ENCODE measurements around the gene CCDC85B. TPM values are rescaled to one million over a fixed set of nuclear protein-coding genes. Genes with fewer than 3 reads are reported as not detected.

Gene CCDC85B
- total RNA-seq, 4 donors from 2014 or later, result 16.0 to 34.3 (median 28.0) TPM

DNA sequence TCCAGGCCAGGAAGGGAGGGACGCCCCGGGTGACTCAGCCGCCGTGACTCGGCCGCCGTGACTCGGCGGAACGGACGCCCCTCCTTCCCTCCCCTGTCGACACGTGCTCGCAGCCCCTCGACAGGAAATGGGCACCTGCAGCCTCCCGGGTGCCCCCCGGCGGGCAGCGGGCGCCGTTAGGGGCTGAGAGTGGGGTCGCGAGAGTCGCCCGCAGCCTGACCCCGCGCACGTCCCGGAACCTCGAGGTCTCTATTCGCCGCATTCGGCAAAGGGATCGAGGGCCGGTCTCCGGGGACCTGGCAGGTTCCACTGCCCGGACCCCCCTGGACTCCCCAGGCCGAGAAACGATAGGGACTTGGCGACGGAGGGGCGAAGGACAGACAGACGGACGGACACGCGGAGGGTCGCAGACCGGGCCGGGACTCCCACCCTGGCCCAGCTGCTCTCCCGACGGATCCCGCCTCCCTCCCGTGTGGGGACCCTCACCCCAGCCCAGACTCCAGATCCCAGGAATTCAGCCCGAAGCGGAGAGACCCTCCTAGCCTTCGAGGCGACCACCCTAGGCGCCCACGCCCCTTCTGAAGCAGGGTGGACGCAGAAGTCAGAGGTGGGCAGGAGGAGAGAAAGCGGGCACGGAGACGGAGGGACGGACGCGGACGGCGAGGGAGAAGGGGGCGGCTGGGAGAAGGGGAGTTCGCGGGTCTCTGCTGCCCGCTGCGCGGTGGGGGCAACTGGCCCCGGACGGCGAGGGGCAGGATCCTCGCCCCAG is 9.1 kb downstream of the CCDC85B start:
- DNase-seq, result no peak
- intact Hi-C loops (cut with DNase I), result no loop called here

DNA sequence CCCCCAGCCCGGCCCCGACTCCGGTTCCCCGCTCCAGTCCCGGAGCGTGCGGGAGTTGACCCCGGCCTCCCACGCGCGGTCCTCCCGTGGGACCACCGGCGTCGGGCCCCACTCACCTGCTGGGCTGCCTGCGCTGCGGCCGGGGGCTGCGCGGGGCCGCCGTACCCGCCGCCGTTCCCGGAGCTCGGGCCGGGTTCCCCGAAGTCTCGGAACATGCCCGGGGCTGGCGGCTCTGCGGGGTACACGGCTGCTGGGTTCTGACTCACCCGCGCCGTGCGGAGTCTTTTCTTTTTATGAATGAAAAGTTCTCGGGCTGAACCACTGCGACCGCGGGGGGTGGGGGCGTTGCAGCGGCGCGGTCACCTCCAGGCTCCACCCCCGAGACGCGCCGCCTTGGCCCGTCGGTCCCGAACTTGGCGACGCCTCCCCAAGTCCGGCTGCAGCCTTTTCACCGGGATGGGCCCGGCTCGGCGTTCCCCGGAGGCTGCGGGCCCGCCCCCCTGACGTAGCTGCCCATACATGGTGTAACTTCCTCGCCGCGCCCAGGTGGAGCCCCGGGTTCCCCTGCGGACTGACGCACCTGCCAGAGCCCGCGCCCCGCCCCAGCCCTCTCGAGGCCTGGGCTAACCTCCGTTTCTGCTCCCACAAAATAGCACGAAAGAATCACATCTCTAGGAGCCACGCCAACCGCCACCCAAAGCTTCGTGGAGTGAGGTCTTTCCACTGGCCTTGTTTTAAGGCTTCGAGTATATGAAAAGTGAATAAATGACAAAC is 9.8 kb downstream of the CCDC85B start, which contains the start of gene FOSL1:
Gene FOSL1, minus strand, starts transcription at position 264 of the 774 bp plus-strand sequence. Its CDS starts 49 bp downstream, at position 215.
- intact Hi-C loops (cut with DNase I), result no loop called here
- H3K4me3 ChIP-seq, result peak within 1 kb of the TSS; percentile 73 to 89 (median 82)

More for the DNA sequence above, 9.1 kb downstream of the CCDC85B start:
- H3K4me1 ChIP-seq, result peaks cover 5 to 49% (median 7%) of the 10 kb centered on the region in 3 donors
- WGBS, 2 donors, result 0% methylated on average over 16 of the region's 78 CpGs; no CpG with 5 or more reads in 1 of the 2 donors
- no peak for TF ChIP-seq POLR2A (IDR thresholded peaks at IDR 0.05)
- TF ChIP-seq, protein P1, sequence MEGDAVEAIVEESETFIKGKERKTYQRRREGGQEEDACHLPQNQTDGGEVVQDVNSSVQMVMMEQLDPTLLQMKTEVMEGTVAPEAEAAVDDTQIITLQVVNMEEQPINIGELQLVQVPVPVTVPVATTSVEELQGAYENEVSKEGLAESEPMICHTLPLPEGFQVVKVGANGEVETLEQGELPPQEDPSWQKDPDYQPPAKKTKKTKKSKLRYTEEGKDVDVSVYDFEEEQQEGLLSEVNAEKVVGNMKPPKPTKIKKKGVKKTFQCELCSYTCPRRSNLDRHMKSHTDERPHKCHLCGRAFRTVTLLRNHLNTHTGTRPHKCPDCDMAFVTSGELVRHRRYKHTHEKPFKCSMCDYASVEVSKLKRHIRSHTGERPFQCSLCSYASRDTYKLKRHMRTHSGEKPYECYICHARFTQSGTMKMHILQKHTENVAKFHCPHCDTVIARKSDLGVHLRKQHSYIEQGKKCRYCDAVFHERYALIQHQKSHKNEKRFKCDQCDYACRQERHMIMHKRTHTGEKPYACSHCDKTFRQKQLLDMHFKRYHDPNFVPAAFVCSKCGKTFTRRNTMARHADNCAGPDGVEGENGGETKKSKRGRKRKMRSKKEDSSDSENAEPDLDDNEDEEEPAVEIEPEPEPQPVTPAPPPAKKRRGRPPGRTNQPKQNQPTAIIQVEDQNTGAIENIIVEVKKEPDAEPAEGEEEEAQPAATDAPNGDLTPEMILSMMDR (IDR thresholded peaks at IDR 0.05), result peak in 1 of 6 experiments; percentile 1
- peaks cover 0 to 12% (median 0%) of the 10 kb centered on the region in 3 donors for H3K36me3 ChIP-seq
- H3K4me3 ChIP-seq, result peak overlapping the region; percentile 73 to 89 (median 82)
- no peaks in the 10 kb centered on the region for H3K9me3 ChIP-seq
- peaks cover 0 to 11% (median 0%) of the 10 kb centered on the region in 4 donors for H3K27me3 ChIP-seq
- peak overlapping the region; percentile 86 to 98 (median 92) for H3K27ac ChIP-seq

DNA sequence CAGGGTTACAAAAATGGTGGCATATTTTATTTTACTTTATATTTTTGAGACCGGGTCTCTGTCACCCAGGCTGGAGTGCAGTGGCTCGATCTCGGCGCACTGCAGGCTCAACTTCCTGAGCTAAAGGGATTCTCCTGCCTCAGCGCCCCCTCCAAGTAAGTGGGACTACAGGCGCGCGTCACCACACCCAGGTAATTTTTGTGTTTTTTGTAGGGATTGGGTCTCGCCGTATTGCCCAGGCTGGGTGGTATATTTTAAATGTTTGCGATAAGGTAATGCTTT is 10.4 kb downstream of the CCDC85B start:
- Histone ChIP-seq H3K4me1 (peaks cover 5 to 46% (median 7%) of the 10 kb centered on the region in 3 donors), H3K9me3 (no peaks in the 10 kb centered on the region), H3K36me3 (no peaks in the 10 kb centered on the region), H3K27ac (peak overlapping the region; percentile 86 to 98 (median 92)), H3K27me3 (peaks cover 0 to 11% (median 0%) of the 10 kb centered on the region in 4 donors), H3K4me3 (peak overlapping the region in 3 of 4 donors; percentile 73 to 82 (median 81))
- intact Hi-C loops (cut with DNase I), result no loop called here
- TF ChIP-seq POLR2A (IDR thresholded peaks at IDR 0.05), result no peak
- TF ChIP-seq, protein P1 (IDR thresholded peaks at IDR 0.05), result no peak
- no peak for DNase-seq
- WGBS, 2 donors, result 63 to 71% methylated on average over 10 to 11 of the region's 11 CpGs

More for the DNA sequence above, 9.8 kb downstream of the CCDC85B start, which contains the start of gene FOSL1:
- peaks cover 5 to 46% (median 7%) of the 10 kb centered on the region in 3 donors for H3K4me1 ChIP-seq
- H3K27me3 ChIP-seq, result peaks cover 0 to 11% (median 0%) of the 10 kb centered on the region in 4 donors
- H3K27ac ChIP-seq, result peak within 1 kb of the TSS; percentile 86 to 98 (median 92)
- DNase-seq, result peak; percentile 57
- peaks cover 0 to 4% (median 0%) of the 10 kb centered on the region in 3 donors for H3K36me3 ChIP-seq
- peak in 3 of 4 donors; percentile 55 to 92 (median 89) for TF ChIP-seq POLR2A (IDR thresholded peaks at IDR 0.05)
- TF ChIP-seq, protein P1 (IDR thresholded peaks at IDR 0.05), result no peak
- whole genome bisulfite sequencing, 2 donors, result 6 to 11% methylated on average over 5 to 11 of the region's 80 CpGs
- H3K9me3 ChIP-seq, result no peaks in the 10 kb centered on the region

DNA sequence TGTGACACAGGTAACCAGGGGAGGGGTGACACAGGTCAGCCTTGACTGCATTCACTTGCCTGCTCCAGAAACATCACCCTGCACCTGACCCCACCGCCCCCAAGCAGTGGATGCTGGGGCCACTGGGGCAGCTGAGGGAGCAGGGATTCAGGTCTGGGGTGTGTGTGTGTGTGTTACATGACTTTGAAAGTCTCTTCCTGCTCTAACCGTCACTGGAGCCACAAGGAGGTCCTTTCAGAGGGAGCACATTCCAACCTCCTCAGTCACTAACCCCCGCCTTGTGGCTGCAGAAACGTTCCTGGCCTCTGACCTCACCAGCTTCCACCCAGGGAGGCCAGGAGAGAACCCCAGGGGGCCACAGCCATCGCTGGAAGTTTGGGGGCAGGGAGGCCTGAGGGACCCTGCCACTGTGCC is 12.6 kb downstream of the CCDC85B start:
- H3K9me3 ChIP-seq, result no peaks in the 10 kb centered on the region
- 29 to 83% methylated on average over 1 to 2 of the region's 5 CpGs for WGBS, 2 donors
- no peaks in the 10 kb centered on the region for H3K36me3 ChIP-seq
- H3K4me1 ChIP-seq, result peaks cover 5 to 36% (median 7%) of the 10 kb centered on the region in 3 donors
- H3K4me3 ChIP-seq, result no peak overlapping the region
- DNase-seq, result no peak
- TF ChIP-seq, protein P1 (IDR thresholded peaks at IDR 0.05), result no peak
- no peak for TF ChIP-seq POLR2A (IDR thresholded peaks at IDR 0.05)
- H3K27me3 ChIP-seq, result peaks cover 0 to 11% (median 0%) of the 10 kb centered on the region in 4 donors
- peak overlapping the region in 2 of 4 donors; percentile 20 to 40 for H3K27ac ChIP-seq
- intact Hi-C loops (cut with DNase I), result no loop called here

Data from esophagus squamous epithelium (tissue), 5 donors.